GM20431 (cell line): Measurements from ENCODE around the gene FOXP1.

Source experiments
- in situ Hi-C: fragments of 300-500 bp; cut with MseI, MboI; formaldehyde crosslinking; loops from one replicate; pipeline ENCODE4 v1.15.0; 2020; ENCODE audit warnings: low sequenced_read_pairs; ENCODE audit not compliant: unreplicated experiment

The FOXP1 gene

DNA sequence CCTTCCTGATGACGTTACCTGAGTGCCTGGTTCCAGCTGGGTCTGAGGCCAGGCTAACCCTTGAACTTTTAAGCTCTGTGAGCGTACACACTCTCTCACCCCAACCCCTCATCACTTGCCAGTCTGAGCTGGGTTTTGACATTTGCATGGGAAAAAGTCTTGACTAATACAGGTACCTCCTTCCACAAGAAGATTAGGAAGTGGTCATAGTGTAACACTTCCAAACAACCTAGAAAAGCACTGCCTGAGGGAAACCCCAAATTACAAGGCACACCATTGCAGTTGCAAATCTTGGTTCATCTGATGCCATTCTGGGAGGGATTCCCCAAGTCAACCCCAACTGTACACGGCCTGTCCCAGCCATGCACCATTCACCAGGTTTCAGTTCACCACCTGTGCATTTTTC lies 499.8 kb downstream of the FOXP1 start:
- in situ Hi-C loops: no loop called here

GRCh38 chr3:71082833-71083232 lies 500.7 kb downstream of the FOXP1 start:
- in situ Hi-C loops: no loop called here

- in situ Hi-C loops: no loop called here
Observed at GRCh38 chr3:71080517-71081083, 502.9 kb downstream of the FOXP1 start.

GRCh38 chr3:71078723-71079525 lies 504.6 kb downstream of the FOXP1 start:
- in situ Hi-C loops: no loop called here

DNA sequence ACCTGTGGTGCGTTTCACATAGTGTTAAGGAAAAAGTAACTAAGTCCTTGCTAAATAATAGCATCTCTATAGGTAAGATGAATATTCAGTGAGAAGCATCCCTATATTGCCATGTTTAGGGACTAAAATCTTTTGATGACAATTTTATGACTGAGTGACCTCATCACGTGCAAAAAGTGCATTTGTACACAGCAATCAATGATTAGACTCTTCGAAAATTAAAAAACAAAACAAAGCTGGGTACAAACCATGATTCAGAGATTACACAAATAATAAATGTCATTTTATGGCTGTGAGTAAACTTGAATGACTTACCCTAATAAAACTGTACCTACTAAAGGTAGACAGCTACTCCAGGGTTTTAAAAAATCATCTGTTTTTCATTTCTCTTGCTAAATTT lies 505.3 kb downstream of the FOXP1 start:
- in situ Hi-C loops: no loop called here

- in situ Hi-C loops: no loop called here
Observed at GRCh38 chr3:71077070-71077469, 506.5 kb downstream of the FOXP1 start.

- in situ Hi-C loops: no loop called here
Observed at GRCh38 chr3:71076361-71077002, 507.0 kb downstream of the FOXP1 start.

- in situ Hi-C loops: no loop called here
Observed at GRCh38 chr3:71075494-71075893, 508.0 kb downstream of the FOXP1 start.

- in situ Hi-C loops: no loop called here
Observed at GRCh38 chr3:71074423-71074822, 509.1 kb downstream of the FOXP1 start.

DNA sequence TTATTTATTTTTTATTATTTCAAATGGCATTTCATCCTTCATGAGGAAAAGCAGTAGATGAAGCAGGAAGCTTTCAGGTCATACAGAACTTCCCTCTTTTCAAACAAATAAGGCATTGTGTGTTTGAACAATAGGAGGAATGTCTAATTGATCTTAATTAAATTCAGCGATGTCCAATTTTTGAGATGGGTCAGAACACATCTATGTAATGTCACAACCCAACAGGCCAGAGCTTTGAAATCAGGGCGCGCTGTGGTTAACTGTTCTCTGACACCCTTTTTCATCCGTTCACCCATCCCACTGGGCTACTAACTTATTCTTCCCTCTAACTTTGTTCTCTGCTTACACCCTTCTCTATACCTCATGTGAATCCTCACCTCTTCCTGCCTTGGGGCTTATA lies 510.5 kb downstream of the FOXP1 start:
- in situ Hi-C loops: no loop called here

GRCh38 chr3:71072287-71072686 lies 511.2 kb downstream of the FOXP1 start:
- in situ Hi-C loops: no loop called here

- in situ Hi-C loops: no loop called here
Observed at GRCh38 chr3:71070497-71071463, 512.7 kb downstream of the FOXP1 start.

- in situ Hi-C loops: no loop called here
Observed at GRCh38 chr3:71069797-71070196, 513.7 kb downstream of the FOXP1 start.

GRCh38 chr3:71067977-71068654 lies 515.4 kb downstream of the FOXP1 start:
- in situ Hi-C loops: no loop called here

- in situ Hi-C loops: no loop called here
Observed at GRCh38 chr3:71066849-71067261, 516.7 kb downstream of the FOXP1 start.

GRCh38 chr3:71066356-71066755 lies 517.2 kb downstream of the FOXP1 start:
- in situ Hi-C loops: no loop called here

DNA sequence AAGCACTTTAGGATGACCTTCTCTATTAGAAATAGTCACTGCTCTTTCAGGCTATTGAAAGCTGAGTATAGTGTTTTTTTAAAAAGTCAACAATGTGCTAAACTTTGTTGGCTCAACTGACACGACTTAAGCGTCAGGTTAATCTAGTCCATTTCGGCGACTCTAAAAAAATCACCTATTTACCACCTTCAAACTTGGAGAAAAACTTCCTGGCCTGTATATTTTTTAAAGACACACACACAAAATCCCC lies 517.8 kb downstream of the FOXP1 start:
- in situ Hi-C loops: no loop called here

DNA sequence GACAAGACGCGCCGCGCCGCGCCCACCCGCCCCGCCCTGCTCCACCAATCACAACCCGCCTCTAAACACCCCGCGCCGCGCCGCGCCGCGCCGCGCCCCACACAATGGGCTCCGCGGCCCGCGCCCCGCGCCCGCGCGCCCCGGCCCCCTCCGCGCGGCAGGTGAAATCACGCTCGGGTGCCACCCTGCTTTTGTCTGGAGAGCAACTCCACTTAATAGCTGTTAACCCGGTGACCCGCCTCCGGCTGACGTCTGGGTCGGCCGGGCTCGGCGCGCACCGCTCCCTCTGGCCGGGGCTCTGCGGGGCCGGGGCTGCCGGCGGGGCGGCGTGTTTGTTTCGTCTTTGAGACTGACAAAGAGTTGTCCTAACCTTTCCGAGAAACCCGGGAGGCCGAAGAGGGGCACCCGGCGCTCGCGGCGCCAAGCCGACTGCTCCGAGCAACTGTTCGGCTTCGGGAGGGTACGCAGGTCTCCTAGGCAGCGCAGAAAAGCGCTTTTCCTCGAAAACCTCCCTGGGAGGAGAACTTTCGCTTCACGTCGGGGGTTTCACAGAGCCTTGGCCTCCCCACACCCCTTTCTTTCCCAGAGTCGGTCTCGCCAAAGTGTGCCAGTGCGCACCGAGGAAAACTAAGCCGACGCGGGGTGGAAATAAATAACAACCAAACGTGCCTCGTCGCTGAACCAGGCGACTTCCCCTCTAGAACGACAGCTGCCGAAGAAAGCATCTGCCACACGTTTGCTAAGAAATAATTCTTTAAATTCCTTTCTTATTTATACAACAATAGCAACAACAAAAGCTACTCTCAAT lies 518.4 kb downstream of the FOXP1 start:
- in situ Hi-C loops: no loop called here

- in situ Hi-C loops: no loop called here
Observed at GRCh38 chr3:71064291-71064955, 519.1 kb downstream of the FOXP1 start.
